ENCODE results near the gene ADH1B. TPM values are rescaled to one million over a fixed set of nuclear protein-coding genes. Genes with fewer than 3 reads are reported as not detected.
A peak's percentile ranks its signal among the peaks of the same experiment; 100 is the strongest.

Gene ADH1B
- total and polyA plus RNA-seq, 9 donors: 67.5 to 415 (median 193) TPM

- peak overlapping the region; percentile 25 for H3K4me3 ChIP-seq
- intact Hi-C loops (cut with DNase I): no loop called here
- no peak for TF ChIP-seq POLR2A (IDR thresholded peaks at IDR 0.05)
- TF ChIP-seq CTCF (IDR thresholded peaks at IDR 0.05): no peak
- no peak for TF ChIP-seq EP300 (IDR thresholded peaks at IDR 0.05)
- H3K36me3 ChIP-seq: no peaks in the 10 kb centered on the region
- DNase-seq: no peak
- 82 to 89% (median 85%) methylated on average over 3 of the region's 3 CpGs for WGBS, 3 donors
- peak overlapping the region in 1 of 2 donors; percentile 25 for H3K27ac ChIP-seq
- no peaks in the 10 kb centered on the region for H3K9me3 ChIP-seq
- no peaks in the 10 kb centered on the region for H3K27me3 ChIP-seq
- H3K4me1 ChIP-seq (ENCODE audit: insufficient read depth): peaks cover 12% of the 10 kb centered on the region
Observed at GRCh38 chr4:99317354-99317753, 3.8 kb downstream of the ADH1B start.

DNA sequence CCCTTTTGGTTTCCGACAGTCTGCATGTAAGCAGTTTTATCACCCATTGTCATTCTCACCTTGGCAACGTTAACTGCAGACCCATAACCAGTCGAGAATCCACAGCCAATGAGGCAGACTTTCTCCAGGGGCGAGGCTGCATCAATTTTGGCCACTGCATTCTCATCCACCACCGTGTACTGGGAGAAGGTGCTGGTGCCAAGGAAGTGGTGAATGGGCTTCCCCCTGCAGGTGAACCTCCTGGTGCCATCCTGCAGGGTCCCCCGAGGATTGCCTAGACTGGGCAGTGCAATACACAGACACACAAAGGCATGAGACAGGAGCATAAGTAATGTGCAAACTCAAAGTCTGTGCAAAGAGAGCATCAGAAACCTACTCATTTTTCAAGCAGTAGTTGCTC lies 5.4 kb downstream of the ADH1B start:
- 75 to 79% (median 78%) methylated on average over 6 of the region's 6 CpGs for WGBS, 3 donors

DNA sequence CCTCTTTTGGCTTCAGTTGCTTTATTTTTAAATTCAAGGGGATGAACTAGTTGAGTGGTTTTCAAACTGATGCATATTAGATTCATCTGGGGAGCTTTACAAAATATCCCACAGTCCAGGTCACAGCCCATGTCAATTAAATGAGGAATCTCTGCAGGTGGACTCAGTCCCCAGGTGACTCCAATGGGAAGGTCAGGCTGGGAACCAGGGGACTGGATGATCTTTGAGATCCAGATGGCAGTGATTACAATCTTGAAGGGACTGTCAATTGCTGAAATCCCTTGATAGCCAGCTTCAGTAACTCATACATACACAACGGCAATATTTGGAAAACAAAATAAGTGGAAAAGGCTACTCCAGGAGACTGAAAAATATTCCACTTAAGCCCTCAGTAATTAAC lies 7.0 kb downstream of the ADH1B start:
- TF ChIP-seq EP300 (IDR thresholded peaks at IDR 0.05): no peak
- no peak for TF ChIP-seq CTCF (IDR thresholded peaks at IDR 0.05)
- no peak for DNase-seq
- WGBS, 3 donors: 42 to 85% (median 60%) methylated on average over 1 of the region's 1 CpG
- Histone ChIP-seq H3K36me3 (no peaks in the 10 kb centered on the region), H3K4me3 (no peak overlapping the region), H3K9me3 (no peaks in the 10 kb centered on the region), H3K4me1 (ENCODE audit: insufficient read depth) (peaks cover 9% of the 10 kb centered on the region), H3K27me3 (no peaks in the 10 kb centered on the region), H3K27ac (no peak overlapping the region)
- intact Hi-C loops (cut with DNase I): no loop called here

More for the DNA sequence above, 5.4 kb downstream of the ADH1B start:
- no peak for DNase-seq
- Histone ChIP-seq H3K9me3 (no peaks in the 10 kb centered on the region), H3K27me3 (no peaks in the 10 kb centered on the region), H3K4me1 (ENCODE audit: insufficient read depth) (peaks cover 9% of the 10 kb centered on the region), H3K27ac (no peak overlapping the region), H3K36me3 (no peaks in the 10 kb centered on the region), H3K4me3 (peak overlapping the region; percentile 7)
- no peak for TF ChIP-seq EP300 (IDR thresholded peaks at IDR 0.05)
- no peak for TF ChIP-seq CTCF (IDR thresholded peaks at IDR 0.05)
- no peak for TF ChIP-seq POLR2A (IDR thresholded peaks at IDR 0.05)
- intact Hi-C loops (cut with DNase I): no loop called here

DNA sequence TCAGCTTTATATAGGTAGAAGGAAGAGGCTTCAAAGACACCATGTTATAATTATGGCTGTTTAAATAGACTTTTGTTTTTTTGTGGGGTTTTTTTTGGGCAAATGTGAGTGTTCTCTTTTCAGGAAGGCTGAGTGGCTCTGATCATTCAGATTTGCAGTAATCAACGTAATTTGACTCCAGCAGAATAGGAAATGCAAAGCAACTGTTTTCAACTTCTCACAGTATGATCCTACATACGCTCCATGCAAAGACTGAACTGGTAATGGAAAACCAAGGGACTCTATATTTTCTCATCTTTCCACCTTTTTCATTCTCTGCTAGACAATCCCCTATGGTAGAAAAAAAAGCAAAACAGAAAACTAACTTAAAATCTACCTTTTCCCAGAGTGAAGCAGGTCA lies 10.8 kb downstream of the ADH1B start:
- Histone ChIP-seq H3K27me3 (no peaks in the 10 kb centered on the region), H3K27ac (no peak overlapping the region), H3K36me3 (no peaks in the 10 kb centered on the region), H3K9me3 (no peaks in the 10 kb centered on the region), H3K4me1 (ENCODE audit: insufficient read depth) (no peaks in the 10 kb centered on the region), H3K4me3 (no peak overlapping the region)
- TF ChIP-seq CTCF (IDR thresholded peaks at IDR 0.05) (no peak), EP300 (IDR thresholded peaks at IDR 0.05) (no peak), POLR2A (IDR thresholded peaks at IDR 0.05) (no peak)
- 87 to 96% (median 91%) methylated on average over 2 of the region's 2 CpGs for WGBS, 3 donors
- intact Hi-C loops (cut with DNase I): no loop called here
- DNase-seq: no peak
